K562 (cell line): ENCODE data around the gene SMG7.

Experiments
- BCL6 ChIP-seq: fragments of 250-450 bp; sonication (Bioruptor Pico); IDR thresholded peaks from 2 replicates; pipeline ENCODE4 v1.4.0; 2020
- BCLAF1 ChIP-seq, 2 experiments: fragments of 450-650 bp in 1 of 2; IDR thresholded peaks; 2 replicates each; pipeline ENCODE4 v1.6.1; 2011 to 2017; ENCODE audit warnings: low read depth in 2 of 2, antibody characterized with exemption in 1 of 2, borderline replicate concordance in 1 of 2, low read length in 1 of 2, mild to moderate bottlenecking in 1 of 2, mixed read lengths in 1 of 2; ENCODE audit not compliant: control insufficient read depth in 1 of 2
- CTCF ChIP-seq, 3 experiments: IDR thresholded peaks in 2 of 3; conservative IDR thresholded peaks in 1 of 3; 2 replicates each; pipeline ENCODE4 v1.5.1; 2011 to 2012; ENCODE audit warnings: low read length in 3 of 3, mild to moderate bottlenecking in 3 of 3, control low read depth in 2 of 3, improper control_type of control experiment in 1 of 3, inconsistent platforms in 1 of 3, low read depth in 1 of 3, mixed read lengths in 1 of 3, moderate library complexity in 1 of 3; ENCODE audit not compliant: insufficient read depth in 2 of 3
- FOXK1 ChIP-seq: sonication (generic); formaldehyde crosslinking; IDR thresholded peaks from 2 replicates; pipeline ENCODE4 v1.8.0; 2022; ENCODE audit warnings: missing genetic modification reagents, mild to moderate bottlenecking, borderline replicate concordance
- KLF13 ChIP-seq: fragments of 450-650 bp; IDR thresholded peaks from 2 replicates; pipeline ENCODE4 v1.6.1; 2016; ENCODE audit warnings: missing genetic modification characterization, low read depth, mild to moderate bottlenecking, missing compliant biosample characterization, moderate library complexity, borderline replicate concordance
- NRF1 ChIP-seq, 2 experiments: fragments of 450-650 bp; IDR thresholded peaks in 1 of 2; conservative IDR thresholded peaks in 1 of 2; 2 replicates each; pipeline ENCODE4 v1.6.1; 2014; ENCODE audit warnings: mild to moderate bottlenecking in 2 of 2
- POLR2A ChIP-seq: fragments of 450-650 bp; conservative IDR thresholded peaks from 2 replicates; pipeline ENCODE4 v1.6.1; 2016
- RFX1 ChIP-seq: fragments of 450-650 bp; IDR thresholded peaks from 2 replicates; pipeline ENCODE4 v1.6.1; 2016; ENCODE audit warnings: mild to moderate bottlenecking, moderate library complexity
- SMAD1 ChIP-seq: fragments of 150-350 bp; IDR thresholded peaks from 2 replicates; pipeline ENCODE4 v1.6.1; 2014; ENCODE audit warnings: low read length, low read depth; ENCODE audit not compliant: partially characterized antibody
- SNRNP70 ChIP-seq: fragments of 200-400 bp; formaldehyde crosslinking; optimal IDR thresholded peaks from 2 replicates; pipeline ENCODE3; 2017; ENCODE audit warnings: low read depth, low read length
- U2AF2 ChIP-seq: fragments of 200-400 bp; formaldehyde crosslinking; optimal IDR thresholded peaks from 2 replicates; pipeline ENCODE3; 2017; ENCODE audit warnings: low read depth, mild to moderate bottlenecking, low read length
- ZNF717 ChIP-seq: fragments of 250-450 bp; sonication (Bioruptor Pico); IDR thresholded peaks from 2 replicates; pipeline ENCODE4 v1.5.0; 2021

DNA sequence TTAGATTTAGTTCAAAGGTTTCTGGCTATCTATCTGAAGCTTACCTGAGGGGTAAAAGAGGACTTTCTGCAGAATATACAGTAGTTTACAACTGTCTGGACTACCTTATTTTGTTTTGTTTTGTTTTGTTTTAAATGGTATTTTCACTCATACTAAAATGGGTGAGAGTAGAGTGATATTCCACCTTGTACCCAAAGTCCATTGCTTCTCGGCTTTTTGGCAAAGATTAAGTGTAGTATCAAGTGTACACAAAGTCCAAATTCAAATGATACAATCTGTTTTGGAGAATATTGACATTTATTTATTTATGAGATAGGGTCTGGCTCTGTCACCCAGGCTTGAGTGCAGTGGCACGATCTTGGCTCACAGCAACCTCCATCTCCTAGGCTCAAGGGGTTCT, 11.7 kb upstream of the SMG7 start:
- TF ChIP-seq SMAD1 (no peak), FOXK1 (CRISPR knock-in tag) (no peak), NRF1 (conservative IDR thresholded peaks at IDR 0.05 in 1 of 2, IDR thresholded peaks at IDR 0.05 in 1 of 2) (no peak), KLF13 (no peak), U2AF2 (no peak), CTCF (IDR thresholded peaks at IDR 0.05 in 2 of 3, conservative IDR thresholded peaks at IDR 0.05 in 1 of 3; ENCODE audit: insufficient read depth in 2 of 3, low read depth in 1 of 3, low read length in 3 of 3) (no peak), RFX1 (no peak), POLR2A (no peak), SNRNP70 (no peak), ZNF717 (CRISPR knock-in tag) (no peak), BCL6 (CRISPR knock-in tag) (no peak), BCLAF1 (IDR thresholded peaks at IDR 0.05; ENCODE audit: borderline replicate concordance in 1 of 2, control insufficient read depth in 1 of 2, low read depth in 2 of 2, low read length in 1 of 2) (no peak)
